MM.1S (cell line): ENCODE results near the gene HAGHL.

Source experiments
- DNase-seq: peaks from one replicate; pipeline ENCODE4 v3.0.0-alpha.2; 2015
- H2AFZ ChIP-seq: fragments of 300-600 bp; sonication (generic); 2 replicates; pipeline ENCODE4 v1.6.0; 2016; ENCODE audit warnings: antibody characterized with exemption, low read length
- H3F3A ChIP-seq: fragments of 300-600 bp; sonication (generic); 2 replicates; pipeline ENCODE4 v1.6.1; 2016; ENCODE audit warnings: mild to moderate bottlenecking, antibody characterized with exemption, low read length, moderate library complexity, mixed read lengths; ENCODE audit not compliant: insufficient read depth
- H3K27ac ChIP-seq: fragments of 300-600 bp; sonication (generic); 2 replicates; pipeline ENCODE4 v1.5.1; 2016; ENCODE audit warnings: mild to moderate bottlenecking, low read length
- H3K27me3 ChIP-seq: fragments of 300-600 bp; sonication (generic); replicated peaks from 2 replicates; pipeline ENCODE4 v1.6.0; 2016; ENCODE audit warnings: low read length; ENCODE audit not compliant: insufficient read depth
- H3K36me3 ChIP-seq: fragments of 300-600 bp; sonication (generic); replicated peaks from 2 replicates; pipeline ENCODE4 v1.6.1; 2016; ENCODE audit warnings: mild to moderate bottlenecking, low read length, mixed read lengths; ENCODE audit not compliant: insufficient read depth
- H3K4me1 ChIP-seq: fragments of 300-600 bp; sonication (generic); 2 replicates; pipeline ENCODE4 v1.6.1; 2016; ENCODE audit warnings: low read length, mixed read lengths
- H3K4me2 ChIP-seq: fragments of 300-600 bp; sonication (generic); 2 replicates; pipeline ENCODE4 v1.6.0; 2016; ENCODE audit warnings: low read depth, low read length
- H3K4me3 ChIP-seq: fragments of 300-600 bp; sonication (generic); 2 replicates; pipeline ENCODE4 v1.5.1; 2016; ENCODE audit warnings: low read length, mixed read lengths
- H3K79me2 ChIP-seq: fragments of 300-600 bp; sonication (generic); 2 replicates; pipeline ENCODE4 v1.6.1; 2016; ENCODE audit warnings: mixed run types, low read length, mixed read lengths
- H3K9ac ChIP-seq: fragments of 300-600 bp; sonication (generic); 2 replicates; pipeline ENCODE4 v1.6.1; 2016; ENCODE audit warnings: low read length, mixed read lengths
- H3K9me2 ChIP-seq: fragments of 300-600 bp; sonication (generic); replicated peaks from 2 replicates; pipeline ENCODE4 v1.6.1; 2016; ENCODE audit warnings: mild to moderate bottlenecking, low read length, mixed read lengths; ENCODE audit not compliant: insufficient read depth
- H3K9me3 ChIP-seq: fragments of 300-600 bp; sonication (generic); replicated peaks from 2 replicates; pipeline ENCODE4 v1.6.1; 2016; ENCODE audit warnings: mild to moderate bottlenecking, low read length, mixed read lengths; ENCODE audit not compliant: insufficient read depth
- H4K20me1 ChIP-seq: fragments of 300-600 bp; sonication (generic); 2 replicates; pipeline ENCODE4 v1.6.1; 2016; ENCODE audit warnings: mild to moderate bottlenecking, low read length, moderate library complexity, mixed read lengths; ENCODE audit not compliant: insufficient read depth
- EZH2 ChIP-seq: fragments of 300-600 bp; sonication (generic); optimal IDR thresholded peaks from 2 replicates; pipeline ENCODE3; 2017; ENCODE audit warnings: low read depth, mild to moderate bottlenecking, antibody characterized with exemption, low read length, mixed read lengths
- EZH2phosphoT487 ChIP-seq: fragments of 300-600 bp; sonication (generic); IDR thresholded peaks from 2 replicates; pipeline ENCODE4 v1.6.1; 2018; ENCODE audit warnings: antibody characterized with exemption, low read length
- TF ChIP-seq, protein P1 (sequence below): fragments of 300-600 bp; sonication (generic); IDR thresholded peaks from 2 replicates; pipeline ENCODE4 v1.5.1; 2016; ENCODE audit warnings: antibody characterized with exemption, low read length, mixed read lengths

HAGHL gene

DNA sequence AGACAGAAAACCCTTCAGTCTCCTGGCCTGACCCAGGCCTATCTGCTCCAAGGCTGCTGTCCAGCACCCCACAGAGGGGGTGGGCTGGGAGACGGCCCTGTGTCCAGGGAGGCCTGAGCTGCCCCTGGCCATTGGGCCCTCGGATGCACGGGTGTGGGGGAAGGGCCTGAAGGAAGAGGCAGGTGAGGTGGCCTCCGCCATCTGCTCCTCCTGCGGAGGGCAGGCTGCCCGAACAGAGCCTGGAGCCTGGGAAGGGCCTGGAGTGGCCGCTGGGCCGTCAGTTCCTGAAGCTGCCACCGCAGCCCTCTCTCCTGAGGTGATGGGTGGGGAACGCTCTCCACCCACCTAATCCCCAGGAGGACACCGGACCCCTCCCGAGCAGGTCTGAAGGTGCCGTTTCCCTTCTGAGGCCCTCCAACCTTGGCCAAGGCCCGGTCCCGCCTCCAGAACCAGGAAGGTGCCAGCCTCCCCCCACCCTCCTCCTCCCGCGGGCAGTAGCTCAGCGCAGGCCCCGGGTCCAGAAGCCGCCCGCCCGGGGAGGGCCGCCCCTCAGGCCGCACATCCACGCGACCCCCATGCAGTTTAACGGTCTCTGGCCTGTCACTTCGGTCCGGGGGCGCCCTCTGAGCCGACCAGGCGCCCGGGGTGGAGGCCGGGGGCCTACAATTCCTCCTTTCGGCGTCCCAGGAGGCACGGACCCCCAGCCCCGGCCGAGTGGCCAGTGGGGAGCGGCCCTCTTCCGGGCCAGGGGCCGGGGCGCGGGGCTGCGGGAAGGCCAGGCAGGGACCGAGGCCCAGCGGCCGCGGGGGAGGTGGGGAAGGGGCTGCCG is 22.1 kb upstream of the HAGHL start:
- Histone ChIP-seq H3K9ac (no peak overlapping the region), H3K9me3 (no peaks in the 10 kb centered on the region), H3K4me3 (no peak overlapping the region), H3K9me2 (no peaks in the 10 kb centered on the region), H3F3A (no peaks in the 10 kb centered on the region), H3K27ac (no peak overlapping the region), H3K4me1 (no peaks in the 10 kb centered on the region), H3K79me2 (no peaks in the 10 kb centered on the region), H2AFZ (no peak overlapping the region), H4K20me1 (no peaks in the 10 kb centered on the region), H3K27me3 (peaks cover 80% of the 10 kb centered on the region), H3K4me2 (no peak overlapping the region), H3K36me3 (no peaks in the 10 kb centered on the region)
- TF ChIP-seq EZH2phosphoT487 (no peak), EZH2 (no peak)
- TF ChIP-seq, protein P1, sequence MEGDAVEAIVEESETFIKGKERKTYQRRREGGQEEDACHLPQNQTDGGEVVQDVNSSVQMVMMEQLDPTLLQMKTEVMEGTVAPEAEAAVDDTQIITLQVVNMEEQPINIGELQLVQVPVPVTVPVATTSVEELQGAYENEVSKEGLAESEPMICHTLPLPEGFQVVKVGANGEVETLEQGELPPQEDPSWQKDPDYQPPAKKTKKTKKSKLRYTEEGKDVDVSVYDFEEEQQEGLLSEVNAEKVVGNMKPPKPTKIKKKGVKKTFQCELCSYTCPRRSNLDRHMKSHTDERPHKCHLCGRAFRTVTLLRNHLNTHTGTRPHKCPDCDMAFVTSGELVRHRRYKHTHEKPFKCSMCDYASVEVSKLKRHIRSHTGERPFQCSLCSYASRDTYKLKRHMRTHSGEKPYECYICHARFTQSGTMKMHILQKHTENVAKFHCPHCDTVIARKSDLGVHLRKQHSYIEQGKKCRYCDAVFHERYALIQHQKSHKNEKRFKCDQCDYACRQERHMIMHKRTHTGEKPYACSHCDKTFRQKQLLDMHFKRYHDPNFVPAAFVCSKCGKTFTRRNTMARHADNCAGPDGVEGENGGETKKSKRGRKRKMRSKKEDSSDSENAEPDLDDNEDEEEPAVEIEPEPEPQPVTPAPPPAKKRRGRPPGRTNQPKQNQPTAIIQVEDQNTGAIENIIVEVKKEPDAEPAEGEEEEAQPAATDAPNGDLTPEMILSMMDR = no peak
- no peak for DNase-seq

DNA sequence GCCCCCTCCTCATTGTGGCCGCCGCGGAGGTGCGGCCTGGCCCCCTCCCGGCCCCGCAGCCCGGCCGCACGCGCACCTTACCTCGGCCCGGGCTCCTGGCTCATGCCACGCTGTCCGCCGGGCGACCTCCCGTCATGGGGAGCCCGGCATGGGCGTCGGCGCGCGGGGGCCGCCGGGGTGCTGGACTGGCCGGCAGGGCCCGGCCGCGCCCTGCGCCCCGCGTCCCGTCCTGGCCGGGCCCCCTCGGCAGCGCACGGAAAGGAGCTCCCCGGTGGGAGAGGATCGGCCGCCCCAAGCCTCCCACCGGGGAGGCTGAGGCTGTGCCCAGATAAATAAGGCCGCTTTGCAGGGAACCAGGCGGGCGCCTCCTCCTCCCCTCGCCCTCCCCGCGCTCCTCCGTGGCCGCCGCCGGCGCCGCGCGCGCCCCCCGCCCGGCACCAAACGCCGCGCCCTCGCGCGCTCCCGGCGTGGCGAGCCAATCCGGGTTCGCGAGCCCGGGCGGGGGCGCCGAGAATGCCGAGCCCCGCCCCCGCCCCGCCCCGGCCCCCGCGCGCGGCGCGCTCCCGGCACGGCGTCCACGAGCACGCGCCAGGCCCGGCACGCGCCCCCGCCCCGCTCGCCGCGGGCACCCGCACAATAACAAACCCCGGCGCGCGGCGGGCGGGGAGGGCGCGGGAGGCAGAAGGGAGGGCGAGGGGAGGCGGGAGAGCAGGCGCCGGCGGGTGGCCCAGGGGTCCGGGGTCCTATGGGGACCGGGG is 21.3 kb upstream of the HAGHL start, which contains the start of gene FBXL16:
TSS of gene FBXL16 (minus strand) at position 371 of the 758 bp plus-strand sequence. CDS start 8,396 bp downstream, outside the sequence.
- H3K4me3 ChIP-seq = no peak within 1 kb of the TSS

DNA sequence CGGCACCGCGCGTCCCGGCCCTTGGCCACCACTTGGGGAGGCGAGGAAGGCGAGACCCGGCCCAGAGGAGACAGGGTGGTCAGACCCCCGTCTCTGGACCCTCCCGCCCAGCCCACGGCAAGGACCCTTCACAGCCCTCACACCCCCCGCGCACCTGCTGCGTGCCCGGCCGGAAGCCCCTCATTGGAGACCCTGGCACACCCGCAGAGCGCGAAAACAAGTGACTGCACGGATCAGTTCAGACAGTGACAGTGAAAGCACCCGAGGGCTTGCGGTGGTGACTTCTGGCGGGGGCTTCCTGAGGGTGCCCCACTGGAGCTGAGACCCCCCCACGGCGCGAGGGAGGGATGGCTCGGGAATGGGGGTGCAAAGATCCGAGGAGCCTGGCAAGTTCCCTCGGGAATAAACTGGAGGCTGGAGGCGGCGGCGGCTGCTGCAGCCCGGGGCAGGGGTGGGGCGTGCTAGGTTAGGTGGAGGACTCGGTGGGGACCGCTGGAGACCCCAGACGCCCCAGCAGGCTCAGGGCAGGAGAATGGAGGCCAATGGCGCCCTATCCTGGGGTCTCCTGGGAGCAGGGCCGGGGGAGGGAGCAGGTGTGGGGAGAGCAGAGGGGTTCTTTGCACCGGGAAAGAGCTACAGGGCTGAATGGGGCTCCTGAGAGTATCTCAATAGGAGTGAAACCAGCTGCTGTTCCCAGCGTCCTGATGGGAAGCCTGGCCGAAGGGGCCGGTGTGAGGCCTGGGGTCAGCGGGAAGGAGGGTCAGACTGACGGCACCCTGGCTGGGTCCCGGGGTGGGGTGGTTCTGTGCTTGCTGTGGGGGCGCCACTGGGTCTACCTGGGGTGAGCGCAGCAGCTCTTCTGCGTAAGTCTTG is 20.5 kb upstream of the HAGHL start:
- H3K4me2 ChIP-seq = no peak overlapping the region
- no peaks in the 10 kb centered on the region for H3K9me2 ChIP-seq
- H3K79me2 ChIP-seq = no peaks in the 10 kb centered on the region
- no peak for DNase-seq
- H4K20me1 ChIP-seq = no peaks in the 10 kb centered on the region
- H3K4me3 ChIP-seq = no peak overlapping the region
- no peaks in the 10 kb centered on the region for H3K9me3 ChIP-seq
- no peak overlapping the region for H2AFZ ChIP-seq
- no peak overlapping the region for H3K27ac ChIP-seq
- no peak overlapping the region for H3K9ac ChIP-seq
- no peaks in the 10 kb centered on the region for H3F3A ChIP-seq
- H3K4me1 ChIP-seq = no peaks in the 10 kb centered on the region
- TF ChIP-seq EZH2phosphoT487 = no peak
- TF ChIP-seq, protein P1 = no peak
- TF ChIP-seq EZH2 = no peak
- H3K27me3 ChIP-seq = peaks cover 81% of the 10 kb centered on the region
- H3K36me3 ChIP-seq = no peaks in the 10 kb centered on the region

More for the DNA sequence above, 21.3 kb upstream of the HAGHL start, which contains the start of gene FBXL16:
- no peak within 1 kb of the TSS for H3K9ac ChIP-seq
- H3F3A ChIP-seq = no peaks in the 10 kb centered on the region
- H3K27ac ChIP-seq = no peak within 1 kb of the TSS
- peaks cover 81% of the 10 kb centered on the region for H3K27me3 ChIP-seq
- no peak for TF ChIP-seq EZH2phosphoT487
- no peak for TF ChIP-seq EZH2
- TF ChIP-seq, protein P1 = no peak
- no peaks in the 10 kb centered on the region for H3K4me1 ChIP-seq
- DNase-seq = no peak
- H4K20me1 ChIP-seq = no peaks in the 10 kb centered on the region
- no peak within 1 kb of the TSS for H2AFZ ChIP-seq
- H3K9me2 ChIP-seq = no peaks in the 10 kb centered on the region
- no peak within 1 kb of the TSS for H3K4me2 ChIP-seq
- no peaks in the 10 kb centered on the region for H3K9me3 ChIP-seq
- H3K36me3 ChIP-seq = no peaks in the 10 kb centered on the region
- no peaks in the 10 kb centered on the region for H3K79me2 ChIP-seq
